GM19023 (cell line): Measurements from ENCODE around the gene COX6B2.
"Not testable (repeated sequence)": the region's sequence is repeated elsewhere in the genome, so short reads cannot be mapped to it uniquely, and the experiment has no call there.

ENCODE experiments used
- ATAC-seq: cut with Tn5 transposase; IDR thresholded peaks from one replicate; pipeline ENCODE4 v1.9.1; 2021; ENCODE audit warnings: mild to moderate bottlenecking, moderate library complexity; ENCODE audit not compliant: unreplicated experiment

The COX6B2 gene

DNA sequence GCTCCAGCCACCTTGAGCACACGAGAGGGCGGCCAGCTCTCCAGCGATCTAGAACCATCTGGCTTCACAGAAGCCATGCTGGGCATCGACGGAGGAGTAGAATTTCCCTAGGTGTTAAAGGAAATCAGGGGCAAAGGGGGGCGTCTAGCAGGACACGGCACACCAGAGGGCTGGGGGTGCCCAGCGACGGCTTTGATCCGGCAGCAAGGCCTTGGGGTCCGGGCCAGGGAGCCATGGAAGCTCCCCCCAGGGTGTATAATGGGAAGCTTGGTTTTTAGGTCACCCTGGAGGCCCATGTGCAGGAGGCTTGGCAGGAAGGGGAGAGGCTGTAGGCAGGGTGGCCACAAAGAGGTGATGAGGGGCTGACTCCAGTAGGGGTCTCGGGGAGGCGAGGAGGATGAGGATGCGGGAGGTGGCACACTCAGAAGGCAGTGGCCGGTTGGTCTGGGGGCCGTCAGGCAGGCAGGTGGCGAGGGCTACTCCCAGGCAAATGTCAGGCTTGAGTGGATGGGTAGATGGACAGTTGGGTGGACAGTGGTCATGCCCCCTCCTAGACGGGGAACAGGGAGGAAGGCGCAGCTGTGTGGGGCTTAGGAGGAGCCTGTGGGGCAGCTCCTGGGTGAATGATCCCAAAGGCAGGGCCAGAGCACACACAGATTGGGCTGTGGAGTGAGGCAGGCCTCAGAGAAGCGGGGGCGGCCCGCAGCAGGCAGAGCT is 9.3 kb downstream of the COX6B2 start:
- no peak for ATAC-seq

DNA sequence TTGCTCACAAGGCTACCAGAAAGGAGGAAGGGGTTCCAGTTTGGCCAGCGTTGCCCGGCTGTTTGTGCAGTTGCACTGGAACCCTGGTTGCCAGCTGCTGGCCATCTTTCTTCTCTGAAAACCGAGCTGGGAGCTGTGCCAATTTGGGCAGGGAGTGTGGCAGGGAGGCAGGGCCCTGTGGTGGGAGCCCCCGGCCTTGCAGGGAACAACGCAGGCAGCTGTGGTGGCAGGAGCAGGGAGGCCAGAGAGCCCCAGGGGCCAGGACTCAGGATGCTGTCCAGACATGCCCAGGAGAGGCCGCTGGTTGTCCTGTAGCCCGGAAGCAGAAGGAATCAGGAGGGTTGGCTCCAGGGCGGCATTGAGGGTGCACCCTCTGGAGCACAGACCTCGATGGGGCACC is 10.1 kb downstream of the COX6B2 start:
- ATAC-seq = no peak

DNA sequence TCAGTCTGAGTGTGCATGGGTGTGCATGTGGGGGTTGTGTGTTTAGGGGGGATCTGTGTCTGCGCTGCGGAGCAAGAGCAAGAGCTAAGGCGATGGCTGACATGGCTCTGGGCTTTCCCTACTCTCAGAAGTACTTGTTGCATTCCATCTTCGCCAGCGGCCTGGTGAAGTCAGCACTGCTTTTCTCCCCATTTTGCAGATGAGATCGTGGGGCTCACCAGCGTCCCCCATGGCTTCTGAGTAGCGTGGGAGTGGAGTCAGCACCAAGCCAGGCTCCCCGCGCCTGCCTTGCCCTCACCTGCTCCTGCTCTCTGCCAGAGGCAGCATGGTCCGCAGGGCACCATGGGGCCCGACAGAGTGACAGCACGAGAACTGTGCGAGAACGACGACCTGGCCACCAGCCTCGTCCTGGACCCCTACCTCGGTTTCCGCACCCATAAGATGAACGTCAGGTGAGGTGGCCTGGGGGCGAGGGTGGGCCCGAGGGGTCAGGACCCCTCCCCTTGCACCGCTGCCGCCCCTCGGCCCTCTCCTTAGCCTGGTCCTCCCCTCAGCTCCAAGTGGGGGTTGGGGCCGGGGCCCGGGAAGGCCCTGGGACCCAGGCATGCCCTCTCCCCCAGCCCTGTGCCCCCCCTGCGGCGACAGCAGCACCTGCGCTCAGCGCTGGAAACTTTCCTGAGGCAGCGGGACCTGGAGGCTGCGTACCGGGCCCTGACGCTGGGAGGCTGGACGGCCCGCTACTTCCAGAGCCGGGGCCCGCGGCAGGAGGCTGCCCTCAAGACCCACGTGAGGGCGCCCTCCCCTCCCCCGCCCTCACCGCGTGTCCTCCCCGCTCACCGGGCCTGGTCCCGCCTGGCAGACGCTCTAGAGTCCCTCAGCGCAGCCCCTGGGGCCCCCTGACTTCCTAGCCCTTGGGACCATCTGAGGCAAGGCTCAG is 12.7 kb downstream of the COX6B2 start:
- ATAC-seq = no peak

DNA sequence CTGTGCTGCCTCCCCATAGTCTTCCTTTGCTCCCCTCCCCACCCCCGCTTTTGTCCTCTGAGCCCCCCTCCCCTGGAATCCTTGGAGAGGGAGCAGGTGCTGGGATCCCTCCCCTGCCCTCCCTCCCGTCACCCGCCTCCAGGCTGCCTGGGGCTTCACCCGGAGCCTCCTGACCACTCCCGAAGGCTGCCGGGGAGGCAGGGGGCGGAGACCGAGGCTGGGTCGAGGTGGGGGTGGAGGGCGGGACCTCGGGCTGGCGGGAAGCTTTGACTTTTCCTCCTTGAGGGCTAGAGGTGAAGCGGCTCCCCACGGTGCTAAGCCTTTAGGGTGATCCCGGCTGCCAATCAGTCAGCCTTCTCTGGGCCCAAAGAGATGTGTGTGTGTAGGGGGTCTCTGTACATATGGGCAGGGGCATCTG is 13.3 kb downstream of the COX6B2 start:
- ATAC-seq = no peak

DNA sequence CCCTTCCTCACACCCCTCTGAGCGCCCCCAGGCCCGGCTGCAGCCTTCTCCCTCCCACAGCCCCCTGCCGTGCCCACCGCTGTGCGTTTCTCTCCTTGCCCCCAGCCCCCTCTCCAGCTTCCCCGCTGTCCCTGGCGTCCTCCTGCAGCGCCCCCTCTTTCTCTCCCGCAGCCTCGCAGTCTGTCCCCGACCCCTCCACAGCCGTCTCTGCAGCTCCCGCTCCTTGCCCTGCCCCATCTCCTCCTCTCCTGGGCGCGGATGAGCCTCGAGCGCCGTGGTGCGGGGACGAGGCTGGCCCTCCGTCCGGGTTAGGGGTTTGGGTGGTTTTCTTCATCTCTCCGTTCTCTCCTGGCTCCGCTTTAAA is 13.8 kb downstream of the COX6B2 start:
- no peak for ATAC-seq

DNA sequence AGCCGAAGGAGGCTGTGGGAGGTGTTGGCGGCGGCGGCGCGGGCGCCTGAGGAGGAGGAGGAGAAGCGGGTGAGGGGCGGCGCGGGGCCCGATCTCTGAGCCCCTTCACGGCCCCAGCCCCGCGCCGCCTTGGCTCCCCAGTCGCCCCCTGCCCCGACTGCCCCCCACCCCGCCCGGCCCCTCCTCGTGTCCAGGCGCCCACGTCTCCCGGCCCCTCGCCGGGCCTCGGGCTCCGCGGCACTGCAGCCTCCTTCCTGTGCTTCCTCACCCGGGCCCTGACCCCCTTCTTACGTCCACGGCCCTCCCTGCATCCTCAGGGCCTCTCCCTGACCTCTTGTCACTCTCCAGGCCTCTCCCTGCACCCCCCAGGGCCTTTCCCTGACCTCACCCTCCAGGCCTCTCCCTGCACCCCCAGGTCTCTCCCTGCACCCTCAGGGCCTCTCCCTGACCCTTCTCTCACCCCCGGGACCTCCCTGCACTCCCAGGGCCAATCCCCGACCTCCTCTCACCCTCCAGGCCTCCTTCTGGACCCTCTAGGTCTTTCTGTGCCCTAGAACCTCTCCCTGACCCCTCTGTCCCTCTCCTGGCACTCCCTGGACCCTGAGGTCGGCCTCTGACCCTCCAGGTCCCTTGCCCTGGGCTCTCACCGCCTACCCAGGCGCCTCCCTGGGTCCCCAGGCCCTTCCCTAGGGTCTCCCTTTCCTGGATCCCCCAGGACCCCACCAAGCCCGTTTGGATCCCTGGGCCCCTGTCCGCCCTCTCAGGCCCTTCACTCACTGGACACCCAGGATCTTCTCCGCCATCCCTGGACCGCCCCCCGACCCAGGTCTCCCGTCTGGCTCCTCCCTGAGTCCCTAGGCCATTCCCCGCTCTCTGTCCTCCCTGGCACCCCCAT is 14.4 kb downstream of the COX6B2 start:
- no peak for ATAC-seq

DNA sequence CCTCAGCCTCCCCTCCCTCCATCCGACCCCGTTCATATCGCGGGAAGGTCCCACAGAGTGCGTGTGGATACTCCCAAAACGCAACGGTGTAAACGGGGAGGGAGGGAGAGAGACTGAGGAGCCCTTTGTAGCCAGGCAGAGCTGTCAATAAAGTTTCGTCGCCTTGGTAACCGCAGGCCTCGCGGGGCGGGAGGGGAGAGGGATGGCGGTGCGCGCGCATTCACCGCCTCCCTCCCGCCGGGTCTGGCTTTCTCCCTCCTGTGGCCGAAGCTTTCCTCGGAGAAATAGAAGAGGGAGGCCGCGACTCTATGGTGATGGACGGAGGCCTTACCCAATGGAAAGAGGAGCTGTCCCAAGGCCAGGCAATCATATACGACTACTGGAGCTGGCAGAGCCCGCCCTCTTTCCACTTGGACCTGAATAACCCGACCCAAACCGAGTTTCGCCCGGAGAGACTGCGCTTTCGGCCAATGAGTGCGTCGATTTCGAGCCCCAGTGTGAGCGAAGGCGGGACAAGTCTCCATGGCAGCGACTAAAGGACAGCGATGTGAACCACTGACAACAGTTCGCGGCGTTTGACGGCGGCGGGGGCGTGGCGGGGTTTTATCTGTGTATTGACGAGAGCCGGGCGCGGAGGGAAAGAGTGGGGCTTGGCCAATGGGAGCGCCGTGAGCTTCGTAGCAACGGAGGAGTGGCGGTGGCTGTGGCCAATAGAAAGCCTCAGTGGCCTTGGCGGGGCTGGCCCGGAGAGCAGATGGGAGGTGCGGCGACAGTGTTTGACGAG is 15.2 kb downstream of the COX6B2 start, which contains the start of gene KMT5C:
Gene KMT5C, plus strand, starts transcription at position 772 of the 784 bp plus-strand sequence. CDS start 2,061 bp downstream, outside the sequence.
- peak; percentile 83 for ATAC-seq

DNA sequence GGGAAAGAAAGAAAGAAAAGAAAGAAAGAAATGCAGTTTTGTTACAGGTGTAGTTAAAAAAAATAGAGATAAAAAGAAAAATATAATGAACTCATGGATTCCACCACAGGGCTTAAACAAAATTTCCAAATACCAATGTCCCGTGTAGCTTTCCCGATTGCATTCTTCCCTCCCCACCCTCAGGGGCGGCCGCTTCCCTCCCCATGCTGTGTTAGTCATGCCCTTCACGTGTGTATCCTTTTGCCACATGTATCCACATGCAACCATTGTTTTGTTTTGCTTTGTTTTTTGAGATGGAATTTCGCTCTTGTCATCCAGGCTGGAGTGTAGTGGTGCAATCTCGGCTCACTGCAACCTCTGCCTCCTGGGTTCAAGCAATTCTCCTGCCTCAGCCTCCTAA is 18.4 kb downstream of the COX6B2 start:
- ATAC-seq = no peak

DNA sequence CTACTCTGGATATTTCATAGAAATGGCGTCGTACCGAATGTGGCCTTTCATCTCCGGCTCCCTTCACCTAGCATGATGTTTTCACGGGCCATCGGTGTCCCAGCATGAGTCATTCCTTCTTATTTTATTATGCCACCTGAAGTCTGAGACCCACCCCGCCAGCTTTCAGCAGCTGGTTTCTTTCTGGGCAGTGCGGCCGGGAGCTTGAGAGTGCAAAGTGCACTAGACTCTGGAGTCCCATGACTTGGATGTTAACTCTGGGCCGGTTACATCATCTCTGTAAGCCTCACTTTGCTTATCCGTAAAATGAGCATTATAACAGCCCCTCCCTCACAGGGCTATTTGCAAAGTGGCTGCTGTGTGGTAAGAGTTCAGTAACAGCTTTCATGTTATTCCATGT is 20.6 kb downstream of the COX6B2 start:
- no peak for ATAC-seq

DNA sequence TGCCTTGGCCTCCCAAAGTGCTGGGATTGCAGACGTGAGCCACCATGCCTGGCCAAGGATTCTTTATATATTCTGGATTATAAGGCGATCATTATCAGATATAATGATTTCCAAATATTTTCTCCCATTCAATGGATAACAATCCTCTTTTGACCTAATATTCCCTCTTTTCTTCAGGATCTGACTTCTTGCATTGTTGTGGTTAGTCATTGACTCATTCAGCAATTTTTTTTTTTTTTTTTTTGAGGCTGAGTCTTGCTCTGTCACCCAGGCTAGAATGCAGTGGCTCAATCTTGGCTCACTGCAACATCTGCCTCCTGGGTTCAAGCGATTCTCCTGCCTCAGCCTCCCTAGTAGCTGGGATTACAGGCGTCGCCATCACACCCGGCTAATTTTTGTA is 24.7 kb downstream of the COX6B2 start:
- ATAC-seq = not testable (repeated sequence)

DNA sequence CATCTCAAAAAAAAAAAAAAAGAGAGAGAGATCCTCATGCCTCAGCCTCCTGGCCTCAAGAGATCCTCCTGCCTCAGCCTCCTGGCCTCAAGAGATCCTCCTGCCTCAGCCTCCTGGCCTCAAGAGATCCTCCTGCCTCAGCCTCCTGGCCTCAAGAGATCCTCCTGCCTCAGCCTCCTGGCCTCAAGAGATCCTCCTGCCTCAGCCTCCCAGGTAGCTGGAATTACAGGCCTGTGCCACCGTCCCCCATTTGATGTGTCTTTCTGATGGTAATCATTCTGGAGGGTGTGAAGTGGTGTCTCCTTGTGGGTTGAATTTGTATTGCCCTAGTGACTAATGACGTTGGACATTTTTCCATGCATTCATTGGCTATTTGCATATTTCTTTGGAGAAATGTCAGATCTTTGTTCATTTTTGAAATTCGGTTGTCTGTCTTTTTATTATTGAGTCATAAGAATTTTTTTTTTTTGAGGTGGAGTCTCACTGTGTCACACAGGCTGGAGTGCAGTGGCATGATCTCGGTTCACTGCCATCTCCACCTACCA is 25.7 kb downstream of the COX6B2 start:
- not testable (repeated sequence) for ATAC-seq

DNA sequence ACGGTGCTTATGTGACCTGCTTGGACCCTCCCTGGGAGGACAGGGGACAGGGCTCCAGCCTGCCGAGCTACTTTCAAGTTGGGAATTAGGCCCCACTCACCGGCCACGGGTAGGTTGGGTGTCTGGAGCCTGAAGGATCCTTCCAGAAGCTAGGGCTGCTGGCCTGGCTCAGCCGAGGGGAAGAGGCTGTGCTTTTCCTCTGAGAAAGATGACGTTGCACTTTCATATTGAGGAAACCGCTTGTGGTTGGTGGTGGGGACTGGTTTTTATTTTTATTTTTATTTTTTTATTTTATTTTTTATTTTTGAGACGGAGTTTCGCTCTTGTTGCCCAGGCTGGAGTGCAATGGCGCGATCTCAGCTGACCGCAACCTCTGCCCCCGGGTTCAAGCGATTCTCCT is 29.3 kb downstream of the COX6B2 start, which contains the start of gene TMEM150B:
Gene TMEM150B, minus strand, starts transcription at position 170 of the 400 bp plus-strand sequence. CDS start 4,305 bp downstream, outside the sequence.
- no peak for ATAC-seq

DNA sequence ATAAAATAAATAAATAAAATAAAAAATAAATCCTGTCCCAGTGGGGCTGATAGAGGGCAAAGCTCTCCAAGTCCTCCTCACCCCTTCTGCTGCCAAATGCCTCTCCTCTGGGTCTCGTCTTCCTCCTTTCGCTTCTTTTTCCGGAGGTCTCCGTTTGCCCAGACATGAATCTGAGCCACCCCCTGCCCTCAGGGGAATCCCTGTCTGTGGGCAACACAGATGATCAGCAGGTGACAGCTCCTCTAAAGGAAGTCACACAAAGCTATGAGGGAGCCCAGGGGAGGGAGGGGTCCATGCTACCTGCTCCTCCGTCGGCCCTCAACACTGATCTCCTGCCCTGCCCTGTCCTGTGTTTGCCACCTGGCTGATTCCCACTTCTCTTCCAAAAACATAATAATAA is 29.9 kb downstream of the COX6B2 start:
- ATAC-seq = no peak

DNA sequence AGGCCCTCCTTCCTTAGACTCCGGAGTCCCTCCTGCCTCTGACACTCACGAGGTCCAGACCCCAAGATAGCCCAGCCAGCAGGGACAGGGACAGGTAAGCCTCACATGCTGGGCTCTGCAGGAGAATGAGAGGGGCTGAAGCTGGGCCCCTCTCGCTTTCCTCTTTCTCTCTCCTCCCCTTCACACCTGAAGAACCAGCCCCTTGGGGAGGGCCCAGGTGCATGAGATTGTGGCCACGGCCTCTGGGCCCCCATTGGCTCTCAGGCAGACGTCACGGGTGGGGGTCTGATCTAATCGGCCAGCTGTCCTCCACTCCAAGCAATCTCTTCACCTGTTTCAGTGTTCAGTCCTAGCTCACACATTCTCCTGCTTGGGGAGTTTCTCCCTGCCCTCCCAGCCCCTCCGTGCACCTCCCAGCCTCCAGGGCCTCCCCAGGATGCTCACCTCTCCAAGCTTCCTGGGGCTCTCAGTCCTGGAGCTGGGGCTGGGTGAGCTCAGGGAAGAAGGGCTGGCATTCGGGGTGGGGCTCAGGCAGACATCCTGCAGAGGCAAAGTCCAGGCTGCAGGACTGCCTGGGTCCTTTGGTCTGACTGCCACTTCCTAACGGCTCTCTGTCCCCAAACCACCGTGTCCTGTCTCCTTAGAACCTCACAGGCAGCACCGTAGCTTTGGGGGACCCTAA is 32.2 kb downstream of the COX6B2 start:
- ATAC-seq = no peak

DNA sequence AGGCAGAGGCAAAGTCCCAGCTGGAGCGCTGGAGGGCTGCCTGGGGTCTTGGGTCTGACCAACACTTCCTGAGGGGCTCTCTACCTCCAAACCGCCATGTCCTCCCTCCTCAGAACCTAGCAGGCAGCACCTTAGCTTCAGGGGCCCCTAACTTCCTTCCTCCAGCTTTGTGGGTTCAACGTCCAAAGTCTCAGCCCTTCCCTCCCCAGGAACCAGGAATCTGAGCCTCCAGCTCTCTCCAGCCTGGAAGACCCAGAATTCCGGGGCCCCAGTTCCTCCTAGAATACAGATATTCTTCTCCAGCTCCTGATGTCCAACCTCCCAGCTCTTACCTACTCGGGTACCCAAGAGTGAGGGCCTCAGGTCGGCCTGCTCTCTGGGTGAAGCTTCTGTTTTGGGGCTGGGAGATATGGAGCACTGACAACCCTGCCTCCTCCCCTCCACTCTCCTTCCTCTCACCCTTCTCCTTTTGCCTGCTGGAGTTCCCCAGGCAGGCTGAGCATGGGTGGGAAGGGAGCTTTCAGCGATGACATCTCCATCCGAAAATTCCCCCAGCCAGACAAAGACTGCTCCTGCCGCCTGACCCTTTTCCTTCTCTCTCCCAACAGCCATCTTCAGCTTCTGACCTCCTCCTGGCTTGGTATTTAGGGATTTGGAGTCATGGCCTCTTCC is 32.9 kb downstream of the COX6B2 start:
- no peak for ATAC-seq

DNA sequence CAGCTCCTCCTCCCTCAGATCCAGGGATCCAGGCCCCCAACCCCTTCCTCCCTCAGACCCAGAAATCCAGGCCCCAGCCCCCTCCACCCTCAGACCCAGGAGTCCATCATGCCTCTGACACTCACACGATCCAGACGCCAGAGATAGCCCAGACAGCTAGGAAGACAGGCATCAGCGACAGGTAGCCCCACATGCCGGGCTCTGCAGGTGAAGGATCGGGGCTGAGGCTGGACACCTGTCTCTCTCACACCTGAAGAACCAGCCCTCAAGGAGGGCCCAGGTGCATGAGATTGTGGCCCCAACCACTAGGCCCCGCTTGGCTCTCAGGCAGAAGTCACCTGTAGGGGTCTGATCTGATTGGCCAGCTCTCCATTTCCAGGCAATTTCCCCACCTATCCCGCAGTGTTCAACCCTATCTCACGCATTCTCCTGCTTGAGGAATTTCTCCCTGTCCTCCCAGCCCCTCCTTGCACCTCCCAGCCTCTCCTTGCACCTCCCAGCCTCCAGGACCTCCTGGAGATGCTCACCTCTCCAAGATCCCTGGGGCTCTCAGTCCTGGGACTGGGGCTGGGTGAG is 33.6 kb downstream of the COX6B2 start:
- ATAC-seq = no peak

DNA sequence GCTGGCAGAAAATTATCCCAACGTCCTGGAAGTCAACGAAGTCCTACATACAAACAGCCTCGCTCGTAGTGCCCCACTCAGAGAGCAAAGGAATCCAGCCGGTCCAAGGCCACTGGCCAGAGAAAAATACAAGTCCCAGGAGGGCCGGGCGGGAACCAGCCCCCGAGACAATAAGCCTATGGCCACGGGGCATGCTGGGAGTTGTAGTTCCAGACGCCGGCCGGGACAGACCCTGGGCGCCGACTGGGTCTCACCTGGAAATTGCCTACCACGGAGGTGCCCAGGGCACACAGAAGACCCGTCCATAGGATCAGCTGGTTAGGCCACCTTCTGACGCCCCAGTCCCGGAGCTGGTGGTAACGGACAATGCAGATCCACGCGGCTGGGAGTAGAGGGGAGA is 34.7 kb downstream of the COX6B2 start:
- no peak for ATAC-seq

DNA sequence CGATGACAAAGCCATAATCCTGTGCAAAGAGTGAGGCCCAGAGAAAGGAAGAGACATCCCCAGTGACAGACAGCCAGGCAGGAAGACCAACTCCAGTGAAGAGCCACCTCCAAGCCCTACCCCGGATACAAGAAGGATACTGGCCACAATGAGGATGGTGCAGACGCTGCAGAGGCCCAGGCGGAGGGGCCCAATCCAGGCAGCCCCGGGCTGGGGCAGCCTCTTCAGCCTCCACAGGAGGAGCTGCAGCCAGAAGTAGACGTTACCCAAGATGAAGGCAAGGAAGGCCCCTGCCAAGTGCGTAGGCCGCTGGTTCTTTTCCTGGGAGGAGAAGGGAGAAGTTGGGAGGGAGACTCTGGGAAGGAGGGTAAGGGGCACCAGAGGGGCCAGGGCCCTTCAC is 37.9 kb downstream of the COX6B2 start:
- ATAC-seq = no peak
